ENCODE results near the gene P2RX6.

DNA sequence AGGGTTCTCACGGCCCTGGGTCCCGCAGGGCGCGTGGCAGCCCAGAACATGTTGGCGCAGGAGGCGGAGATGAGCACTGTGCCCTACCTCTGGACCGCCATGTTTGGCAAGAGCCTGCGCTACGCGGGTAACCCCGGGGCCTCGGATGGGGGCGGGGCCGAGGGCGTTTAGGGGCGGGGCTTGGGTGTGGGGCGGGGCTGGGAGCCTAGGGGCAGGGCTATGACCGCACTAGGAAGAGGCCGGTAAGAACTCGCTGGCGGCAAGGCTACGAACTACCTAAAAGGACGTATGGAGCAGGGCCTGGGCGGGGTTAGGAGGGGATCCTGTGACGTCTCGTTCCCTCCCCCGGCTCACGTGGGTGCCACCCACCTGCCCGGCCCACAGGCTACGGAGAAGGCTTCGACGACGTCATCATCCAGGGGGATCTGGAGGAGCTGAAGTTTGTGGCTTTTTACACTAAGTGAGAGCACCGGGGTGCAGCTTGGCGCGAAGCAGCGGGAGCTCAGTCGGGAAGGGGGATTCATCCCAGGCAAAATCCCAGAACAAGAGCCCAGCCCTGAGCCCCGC, 35.6 kb upstream of the P2RX6 start:
- no peak for TF ChIP-seq POLR2A (IDR thresholded peaks at IDR 0.05)
- TF ChIP-seq, protein P1, sequence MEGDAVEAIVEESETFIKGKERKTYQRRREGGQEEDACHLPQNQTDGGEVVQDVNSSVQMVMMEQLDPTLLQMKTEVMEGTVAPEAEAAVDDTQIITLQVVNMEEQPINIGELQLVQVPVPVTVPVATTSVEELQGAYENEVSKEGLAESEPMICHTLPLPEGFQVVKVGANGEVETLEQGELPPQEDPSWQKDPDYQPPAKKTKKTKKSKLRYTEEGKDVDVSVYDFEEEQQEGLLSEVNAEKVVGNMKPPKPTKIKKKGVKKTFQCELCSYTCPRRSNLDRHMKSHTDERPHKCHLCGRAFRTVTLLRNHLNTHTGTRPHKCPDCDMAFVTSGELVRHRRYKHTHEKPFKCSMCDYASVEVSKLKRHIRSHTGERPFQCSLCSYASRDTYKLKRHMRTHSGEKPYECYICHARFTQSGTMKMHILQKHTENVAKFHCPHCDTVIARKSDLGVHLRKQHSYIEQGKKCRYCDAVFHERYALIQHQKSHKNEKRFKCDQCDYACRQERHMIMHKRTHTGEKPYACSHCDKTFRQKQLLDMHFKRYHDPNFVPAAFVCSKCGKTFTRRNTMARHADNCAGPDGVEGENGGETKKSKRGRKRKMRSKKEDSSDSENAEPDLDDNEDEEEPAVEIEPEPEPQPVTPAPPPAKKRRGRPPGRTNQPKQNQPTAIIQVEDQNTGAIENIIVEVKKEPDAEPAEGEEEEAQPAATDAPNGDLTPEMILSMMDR (IDR thresholded peaks at IDR 0.05), result no peak
